HG02759 (cell line): ENCODE results near the gene POU5F1.
"Not testable (repeated sequence)": the region's sequence is repeated elsewhere in the genome, so short reads cannot be mapped to it uniquely, and the experiment has no call there.

Experiments used
- ATAC-seq: cut with Tn5 transposase; IDR thresholded peaks from one replicate; pipeline ENCODE4 v1.9.1; 2021; ENCODE audit warnings: mild to moderate bottlenecking, moderate library complexity; ENCODE audit not compliant: unreplicated experiment

The POU5F1 gene

DNA sequence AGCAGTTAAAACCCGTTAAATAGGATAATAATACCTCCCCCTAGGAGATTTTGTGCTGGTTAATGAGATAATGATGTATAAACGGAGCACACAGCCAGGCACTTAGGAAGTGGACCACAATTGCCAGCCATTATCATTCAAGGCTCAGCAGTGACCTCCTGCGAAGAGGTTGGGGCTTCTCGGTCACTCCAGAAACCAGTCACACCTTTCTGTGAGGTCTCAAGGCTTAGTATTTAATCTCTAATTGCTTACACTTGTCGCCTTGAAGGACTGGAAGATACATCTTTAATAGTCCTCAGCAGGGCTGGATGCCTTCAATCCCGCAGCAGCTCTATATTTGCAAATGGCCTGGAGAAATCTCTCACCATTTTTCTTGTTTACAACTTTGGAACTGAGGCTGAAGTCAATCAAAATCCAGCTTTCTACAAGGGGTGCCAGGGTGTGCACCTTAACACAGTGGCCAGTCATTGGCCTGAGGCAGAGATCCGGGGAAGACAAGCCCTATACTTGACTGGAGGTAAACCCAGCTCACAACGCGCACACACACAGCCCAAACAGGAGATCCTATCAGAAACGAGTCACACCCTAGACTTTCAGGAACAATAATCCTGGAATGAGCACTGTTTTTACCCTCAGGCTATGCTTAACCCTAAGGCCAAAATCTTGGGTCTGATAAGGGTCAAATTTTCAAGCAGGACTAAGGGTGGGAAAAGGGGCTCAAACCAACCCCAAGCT lies 1.2 kb downstream of the POU5F1 start:
- ATAC-seq = no peak

DNA sequence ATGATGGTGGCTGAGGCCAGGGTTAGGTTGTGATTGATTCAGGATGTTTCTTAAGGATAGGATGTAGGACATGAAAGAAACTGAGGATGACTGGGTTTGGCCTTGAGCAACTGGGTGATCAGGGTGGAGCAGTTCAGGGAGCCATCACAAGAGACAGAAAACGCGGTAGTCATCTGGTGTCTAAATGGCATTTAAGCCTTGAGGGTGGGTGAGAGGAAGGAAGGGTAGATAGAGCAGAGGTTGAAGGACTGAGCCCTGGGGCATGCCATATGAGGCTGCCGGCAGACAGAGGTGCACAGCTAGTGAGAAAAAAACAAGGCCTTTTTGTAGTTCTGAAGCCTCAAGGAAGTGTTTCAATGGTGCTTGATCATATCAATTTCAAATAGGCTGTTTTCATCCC lies 1.9 kb downstream of the POU5F1 start:
- ATAC-seq = no peak

- ATAC-seq = no peak
Observed at GRCh38 chr6:31165986-31166385, 4.5 kb downstream of the POU5F1 start.

DNA sequence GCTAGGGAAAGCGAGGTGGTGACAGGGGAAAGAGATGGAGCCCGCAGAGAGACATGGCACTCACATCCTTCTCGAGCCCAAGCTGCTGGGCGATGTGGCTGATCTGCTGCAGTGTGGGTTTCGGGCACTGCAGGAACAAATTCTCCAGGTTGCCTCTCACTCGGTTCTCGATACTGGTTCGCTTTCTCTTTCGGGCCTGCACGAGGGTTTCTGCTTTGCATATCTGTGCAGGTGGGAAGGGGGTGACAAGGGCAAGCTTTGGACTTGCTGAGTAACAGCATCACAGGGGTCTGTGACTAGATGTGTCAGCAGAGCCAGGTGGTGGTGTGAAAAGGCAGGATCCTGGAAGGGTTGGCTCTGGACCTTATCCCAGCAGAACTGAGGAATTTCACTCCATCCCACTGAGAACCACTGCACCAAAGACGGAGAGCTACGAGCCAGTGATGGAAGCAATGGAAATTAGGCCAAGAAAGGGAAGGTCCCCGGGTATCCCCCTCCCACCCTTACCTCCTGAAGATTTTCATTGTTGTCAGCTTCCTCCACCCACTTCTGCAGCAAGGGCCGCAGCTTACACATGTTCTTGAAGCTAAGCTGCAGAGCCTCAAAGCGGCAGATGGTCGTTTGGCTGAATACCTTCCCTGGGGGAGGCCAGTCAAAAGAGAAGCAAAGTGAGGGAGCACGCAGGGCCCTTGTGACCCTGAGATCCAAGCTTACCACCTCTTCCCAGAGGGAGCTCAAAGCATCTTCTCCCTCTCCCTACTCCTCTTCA lies 5.2 kb downstream of the POU5F1 start:
- peak; percentile 81 for ATAC-seq

- ATAC-seq = not testable (repeated sequence)
Observed at GRCh38 chr6:31164475-31165063, 5.9 kb downstream of the POU5F1 start.

DNA sequence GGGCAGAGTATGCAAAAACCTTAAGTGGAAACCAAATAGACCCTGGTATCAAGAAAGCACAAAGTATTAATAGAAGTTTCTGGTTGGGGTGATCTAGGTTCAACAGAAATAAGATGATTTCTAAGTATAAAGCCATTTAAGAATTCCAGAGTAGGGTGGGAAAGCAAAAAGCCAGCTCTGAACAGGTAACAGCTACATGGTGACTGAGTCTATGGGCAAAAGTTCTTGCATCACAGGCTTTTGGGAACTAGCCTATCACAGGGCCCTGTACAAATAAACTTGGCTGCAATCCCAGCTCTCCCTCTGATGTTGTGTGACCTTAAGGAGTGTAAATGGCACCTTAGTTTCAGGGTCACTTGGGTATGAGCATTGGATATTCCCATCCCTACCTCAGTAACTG lies 6.6 kb downstream of the POU5F1 start:
- no peak for ATAC-seq

DNA sequence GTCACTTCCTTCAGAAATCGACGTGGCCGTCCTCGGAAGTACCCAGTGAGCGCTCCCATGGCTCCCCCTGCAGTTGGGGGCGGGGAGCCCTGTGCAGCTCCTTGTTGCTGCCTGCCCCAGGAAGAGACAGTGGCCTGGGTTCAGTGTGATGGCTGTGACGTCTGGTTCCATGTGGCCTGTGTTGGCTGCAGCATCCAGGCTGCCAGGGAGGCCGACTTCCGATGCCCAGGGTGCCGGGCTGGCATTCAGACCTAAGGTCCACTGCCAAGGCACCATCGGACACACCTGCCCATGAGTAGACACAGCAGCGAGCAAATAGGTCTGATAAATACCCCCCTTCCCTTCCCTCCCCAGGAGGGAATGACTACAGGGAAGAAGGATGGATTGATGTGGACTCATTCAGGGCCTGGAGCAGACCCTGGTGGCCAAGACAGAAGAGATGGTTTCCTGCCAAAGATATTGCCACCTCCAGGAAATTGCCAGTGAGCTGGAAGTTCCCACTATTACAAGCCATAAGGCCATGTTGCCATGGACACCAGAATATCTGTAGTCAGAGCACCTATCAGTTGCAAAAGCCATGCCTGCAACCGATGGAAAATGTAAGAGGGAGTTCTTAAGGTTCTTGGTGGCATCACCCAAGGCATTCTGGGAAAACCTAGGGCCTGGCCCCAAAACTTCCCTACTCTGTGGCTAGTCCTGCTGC lies 7.9 kb downstream of the POU5F1 start:
- ATAC-seq = no peak

DNA sequence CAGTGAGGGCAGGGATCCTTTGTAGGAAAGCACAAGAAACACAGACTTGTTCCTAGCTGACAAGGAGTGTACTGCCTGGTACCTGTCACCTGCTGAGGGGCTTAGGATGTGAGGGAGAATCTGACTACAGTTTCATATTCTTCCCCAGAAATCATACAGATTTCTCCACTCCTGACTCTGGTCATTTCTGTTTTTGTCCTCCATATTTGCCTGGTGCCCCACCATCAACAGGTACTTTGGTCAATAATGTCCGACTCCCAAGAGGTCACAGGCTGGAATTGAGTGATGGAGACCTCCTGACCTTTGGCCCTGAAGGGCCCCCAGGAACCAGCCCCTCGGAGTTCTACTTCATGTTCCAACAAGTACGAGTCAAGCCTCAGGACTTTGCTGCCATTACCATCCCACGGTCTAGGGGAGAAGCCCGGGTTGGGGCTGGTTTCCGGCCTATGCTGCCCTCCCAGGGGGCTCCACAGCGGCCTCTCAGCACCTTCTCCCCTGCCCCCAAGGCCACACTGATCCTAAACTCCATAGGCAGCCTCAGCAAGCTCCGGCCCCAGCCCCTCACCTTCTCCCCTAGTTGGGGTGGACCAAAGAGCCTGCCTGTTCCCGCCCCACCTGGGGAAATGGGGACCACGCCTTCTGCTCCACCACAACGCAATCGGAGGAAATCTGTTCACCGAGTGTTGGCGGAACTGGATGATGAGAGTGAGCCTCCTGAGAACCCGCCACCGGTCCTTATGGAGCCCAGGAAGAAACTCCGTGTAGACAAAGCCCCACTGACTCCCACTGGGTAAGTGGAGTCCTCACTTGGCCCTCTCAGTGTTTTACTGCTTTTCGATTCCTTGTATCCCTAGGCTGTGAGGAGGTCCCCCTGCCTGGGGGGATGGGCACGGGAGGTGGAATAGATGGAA lies 9.0 kb downstream of the POU5F1 start:
- ATAC-seq = no peak

DNA sequence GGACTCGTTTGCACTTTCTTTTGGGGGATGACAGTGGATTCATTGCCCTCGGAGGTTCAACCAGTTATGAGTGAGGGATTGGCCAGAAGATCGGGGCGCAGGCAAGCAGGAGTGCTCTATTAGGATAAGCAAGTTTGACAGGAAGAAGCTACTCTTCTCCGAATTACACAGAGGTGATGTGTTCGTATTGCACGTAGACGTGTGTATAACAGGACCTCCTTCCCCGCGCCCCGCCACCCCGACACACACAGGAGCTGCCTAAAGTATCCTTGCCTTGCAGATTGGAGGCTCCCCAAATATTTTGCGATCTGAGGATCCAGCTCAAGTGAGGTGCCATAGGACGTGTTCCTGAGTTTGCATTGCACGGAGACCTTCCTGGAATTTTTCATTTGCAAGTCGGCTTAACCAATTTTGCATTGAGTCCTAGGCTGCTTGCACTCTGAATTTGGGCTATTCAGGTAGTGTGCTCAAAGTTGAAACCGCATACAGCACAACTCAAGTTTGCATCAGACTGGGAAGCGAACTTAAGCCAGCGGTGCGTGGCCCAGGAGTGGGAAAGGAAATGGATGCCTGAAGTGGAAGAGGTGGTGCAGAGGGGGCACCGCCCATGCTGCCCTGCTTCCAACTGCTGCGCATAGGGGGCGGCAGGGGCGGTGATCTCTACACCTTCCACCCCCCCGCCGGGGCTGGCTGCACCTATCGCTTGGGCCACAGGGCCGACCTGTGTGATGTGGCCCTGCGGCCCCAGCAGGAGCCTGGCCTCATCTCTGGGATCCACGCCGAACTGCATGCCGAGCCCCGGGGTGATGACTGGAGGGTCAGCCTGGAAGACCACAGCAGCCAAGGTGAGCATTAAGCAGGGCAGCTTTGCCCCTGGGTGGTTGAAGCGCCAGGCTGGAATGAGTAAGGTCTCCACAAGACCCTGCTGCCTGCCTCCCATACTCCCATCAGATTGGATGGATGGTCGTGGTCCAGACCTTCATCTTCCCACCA lies 11.3 kb downstream of the POU5F1 start:
- ATAC-seq = peak; percentile 1

DNA sequence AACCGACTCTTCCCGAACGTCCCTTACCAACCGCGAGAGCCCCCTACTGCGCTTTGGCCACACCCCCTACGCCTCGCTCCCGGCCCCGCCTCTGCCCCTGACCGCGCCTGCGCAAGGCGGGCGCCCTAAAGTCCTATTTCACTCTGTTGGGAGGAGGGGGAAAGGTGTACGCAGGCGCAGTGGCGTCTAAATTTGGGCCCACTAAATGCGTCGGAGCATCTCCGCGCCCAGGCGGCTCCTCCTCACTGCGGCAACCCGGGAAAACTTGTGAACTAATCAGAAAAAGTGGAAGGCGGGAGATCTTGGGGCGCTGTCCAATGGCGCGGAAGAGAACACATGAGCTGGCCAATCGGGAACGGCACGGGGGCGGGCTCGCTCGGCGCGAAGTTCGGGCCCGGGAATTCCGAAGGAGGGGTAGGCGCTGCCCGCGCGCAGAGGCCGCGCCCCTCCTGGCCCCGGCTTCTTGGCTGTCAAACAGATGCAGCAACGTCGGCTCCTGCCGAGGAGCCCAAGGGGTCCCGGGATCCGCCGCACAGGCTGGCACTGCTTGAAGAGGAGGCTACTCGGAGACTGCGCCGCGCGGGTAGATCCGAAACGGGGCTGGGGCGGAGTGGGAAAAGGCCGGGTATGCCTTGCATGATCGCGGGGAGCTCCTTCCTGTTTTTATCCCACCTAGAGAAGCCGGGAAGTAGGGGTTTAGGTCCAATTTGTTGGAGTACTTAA lies 12.2 kb downstream of the POU5F1 start, which contains the start of gene TCF19:
TSS of gene TCF19 (plus strand) at position 450 of the 723 bp plus-strand sequence. CDS start 881 bp downstream, outside the sequence.
- ATAC-seq = peak; percentile 86

DNA sequence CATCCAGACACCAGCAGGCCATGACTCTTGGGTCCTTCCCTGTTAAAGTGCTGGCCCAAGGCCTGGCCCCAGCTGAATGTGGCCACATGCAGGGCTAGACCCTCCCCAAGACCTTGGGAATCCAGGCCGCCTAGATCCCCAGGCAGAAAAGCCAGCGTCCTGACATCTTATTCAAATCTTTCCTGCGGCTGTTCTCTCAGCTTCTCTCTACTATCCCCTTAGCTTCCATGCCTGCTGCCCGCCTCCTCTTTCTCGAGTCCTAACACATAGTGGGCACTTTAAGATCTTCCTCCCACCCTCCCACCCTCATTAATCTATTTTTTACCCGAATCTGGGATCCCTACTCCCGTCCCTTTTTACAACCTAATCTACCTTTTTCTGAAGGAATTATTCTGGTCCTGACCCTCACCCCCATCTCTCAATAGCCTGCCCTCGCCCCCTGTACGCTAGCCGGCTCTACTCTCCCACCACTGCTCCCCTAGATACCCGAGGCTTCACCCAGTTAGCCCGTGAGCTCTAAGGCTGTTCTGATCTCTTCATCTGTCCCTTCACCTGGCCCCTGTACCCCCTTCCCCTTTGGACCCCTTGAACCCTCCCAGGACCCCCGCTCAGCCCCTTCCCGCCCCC lies 12.9 kb downstream of the POU5F1 start, which contains the start of gene CCHCR1:
TSS of gene CCHCR1 (minus strand) at position 290 of the 627 bp plus-strand sequence. CDS start at position 88, 202 bp downstream.
- ATAC-seq = no peak

DNA sequence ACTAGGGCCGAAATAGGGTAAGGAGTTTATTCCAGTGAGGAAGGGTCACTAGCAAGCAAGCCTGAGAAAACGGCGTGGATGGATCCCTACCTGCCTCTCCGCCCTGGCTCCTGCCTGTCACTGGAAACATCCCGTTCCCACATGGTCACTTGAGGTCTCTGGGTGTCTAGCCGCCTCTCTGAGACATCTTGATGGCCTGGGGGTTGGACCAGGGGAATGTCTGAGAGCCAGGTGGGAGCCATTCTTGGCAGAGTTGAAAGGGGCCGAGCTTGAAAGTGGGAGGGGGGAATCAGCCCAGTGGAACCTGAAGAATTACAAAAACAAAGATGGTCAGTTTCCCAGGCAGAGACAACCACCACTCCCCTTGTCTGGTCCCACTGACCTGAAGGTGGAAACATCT lies 13.8 kb downstream of the POU5F1 start:
- ATAC-seq = no peak

DNA sequence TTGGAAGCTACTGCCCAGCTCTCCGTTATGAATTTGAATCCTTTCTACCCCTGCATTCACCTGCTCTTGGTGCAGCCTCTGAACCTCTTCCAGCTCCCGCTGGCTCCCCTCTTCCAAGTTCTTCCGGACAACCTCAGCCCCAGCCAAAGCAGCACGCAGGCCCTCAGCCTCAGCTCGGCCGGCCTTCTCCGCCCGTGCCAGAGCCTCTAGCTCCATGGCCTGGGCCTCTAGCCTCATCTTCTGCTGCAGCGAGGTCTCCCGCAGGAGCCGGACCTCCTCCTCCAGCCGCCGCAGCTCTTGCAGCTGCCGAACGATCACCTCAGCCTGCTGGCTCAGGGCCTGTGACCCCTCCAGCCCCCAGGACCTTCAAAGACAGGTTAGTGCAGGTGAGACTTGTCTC lies 16.0 kb downstream of the POU5F1 start:
- ATAC-seq = no peak

DNA sequence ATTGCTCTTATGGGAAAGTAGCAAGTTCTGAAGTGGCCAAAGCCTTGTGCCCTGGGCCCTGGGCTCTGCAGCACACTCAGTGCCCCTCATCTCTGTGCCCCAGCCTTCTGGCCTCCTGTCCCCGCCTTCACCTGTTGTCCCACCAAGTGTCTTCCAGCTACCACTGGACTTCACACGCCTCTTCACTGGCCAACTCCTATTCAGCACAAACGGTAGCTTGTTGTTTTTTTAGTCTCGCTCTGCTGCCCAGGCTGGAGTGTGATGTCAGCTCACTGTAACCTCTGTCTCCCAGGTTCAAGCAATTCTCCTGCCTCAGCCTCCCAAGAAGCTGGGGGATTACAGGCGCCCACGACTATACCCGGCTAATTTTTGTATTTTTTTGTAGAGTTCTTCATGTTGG lies 17.7 kb downstream of the POU5F1 start:
- no peak for ATAC-seq

GRCh38 chr6:31149827-31150447 lies 20.5 kb downstream of the POU5F1 start:
- ATAC-seq = no peak

- no peak for ATAC-seq
Observed at GRCh38 chr6:31145386-31145785, 25.1 kb downstream of the POU5F1 start.

GRCh38 chr6:31144970-31145340 lies 25.5 kb downstream of the POU5F1 start:
- no peak for ATAC-seq
